Thyroid gland (tissue), 4 donors: ENCODE results near the gene UBL7.

Source experiments
- POLR2A ChIP-seq, 2 donors: fragments of 450-650 bp; IDR thresholded peaks; one replicate each; pipeline ENCODE4 v1.6.1; 2017; ENCODE audit warnings: antibody characterized with exemption in 2 of 2, mild to moderate bottlenecking in 2 of 2, moderate library complexity in 1 of 2
- TF ChIP-seq, protein P1 (sequence below), 6 experiments: fragments of 200-600 bp in 3 of 6; fragments of 450-650 bp in 3 of 6; sonication (generic) in 3 of 6; IDR thresholded peaks; one replicate each; pipeline ENCODE4 v1.5.1; 2016 to 2019; ENCODE audit warnings: antibody characterized with exemption in 6 of 6, mild to moderate bottlenecking in 2 of 6, inconsistent platforms in 1 of 6, moderate library complexity in 1 of 6

GRCh38 chr15:74426404-74427281, 34.3 kb downstream of the UBL7 start:
- TF ChIP-seq, protein P1, sequence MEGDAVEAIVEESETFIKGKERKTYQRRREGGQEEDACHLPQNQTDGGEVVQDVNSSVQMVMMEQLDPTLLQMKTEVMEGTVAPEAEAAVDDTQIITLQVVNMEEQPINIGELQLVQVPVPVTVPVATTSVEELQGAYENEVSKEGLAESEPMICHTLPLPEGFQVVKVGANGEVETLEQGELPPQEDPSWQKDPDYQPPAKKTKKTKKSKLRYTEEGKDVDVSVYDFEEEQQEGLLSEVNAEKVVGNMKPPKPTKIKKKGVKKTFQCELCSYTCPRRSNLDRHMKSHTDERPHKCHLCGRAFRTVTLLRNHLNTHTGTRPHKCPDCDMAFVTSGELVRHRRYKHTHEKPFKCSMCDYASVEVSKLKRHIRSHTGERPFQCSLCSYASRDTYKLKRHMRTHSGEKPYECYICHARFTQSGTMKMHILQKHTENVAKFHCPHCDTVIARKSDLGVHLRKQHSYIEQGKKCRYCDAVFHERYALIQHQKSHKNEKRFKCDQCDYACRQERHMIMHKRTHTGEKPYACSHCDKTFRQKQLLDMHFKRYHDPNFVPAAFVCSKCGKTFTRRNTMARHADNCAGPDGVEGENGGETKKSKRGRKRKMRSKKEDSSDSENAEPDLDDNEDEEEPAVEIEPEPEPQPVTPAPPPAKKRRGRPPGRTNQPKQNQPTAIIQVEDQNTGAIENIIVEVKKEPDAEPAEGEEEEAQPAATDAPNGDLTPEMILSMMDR (IDR thresholded peaks at IDR 0.05) = no peak
- no peak for TF ChIP-seq POLR2A (IDR thresholded peaks at IDR 0.05)
